Panc1 (cell line): Measurements from ENCODE around the gene NPW. TPM values are rescaled to one million over a fixed set of nuclear protein-coding genes. Genes with fewer than 3 reads are reported as not detected.

Source experiments
- ATAC-seq: fragments of 200-7000 bp; cut with Tn5 transposase; 2 replicates; pipeline ENCODE4 v1.9.1; 2020; ENCODE audit warnings: mild to moderate bottlenecking, moderate library complexity
- BruUV-seq: library from RNA; stranded (reverse); fragments of 400-500 nt; replicated peaks from 2 replicates; lab custom pipeline; 2021; lab: Mats Ljungman, UMichigan
- CTCF ChIA-PET: fragments of 300-600 bp; sonication (Branson Sonifier 250); formaldehyde crosslinking; loops from one replicate; lab custom pipeline; 2022; ENCODE audit warnings: antibody characterized with exemption; lab: Charles Lee
- POLR2A ChIA-PET: fragments of 300-600 bp; sonication (Branson Sonifier 250); formaldehyde crosslinking; loops from one replicate; lab custom pipeline; 2022; ENCODE audit warnings: antibody characterized with exemption; lab: Charles Lee
- DNase-seq: peaks from one replicate; pipeline ENCODE4 v3.0.0-alpha.2; 2010; ENCODE audit warnings: low read depth, low spot score
- H3K27ac ChIP-seq: 2 replicates; pipeline ENCODE4 v1.5.1; 2011; ENCODE audit warnings: mild to moderate bottlenecking, low read length, inconsistent platforms
- H3K27me3 ChIP-seq: fragments of 200-500 bp; sonication (Bioruptor generic); 2 replicates; pipeline ENCODE4 v1.6.0; 2014; ENCODE audit warnings: low read length, inconsistent platforms; ENCODE audit not compliant: control insufficient read depth, insufficient read depth
- H3K36me3 ChIP-seq: fragments of 200-500 bp; sonication (Bioruptor generic); 2 replicates; pipeline ENCODE4 v1.5.1; 2014; ENCODE audit warnings: inconsistent platforms, mild to moderate bottlenecking, low read length, moderate library complexity; ENCODE audit not compliant: control insufficient read depth, insufficient read depth
- H3K4me1 ChIP-seq: 2 replicates; pipeline ENCODE4 v1.5.1; 2011; ENCODE audit warnings: inconsistent platforms, mild to moderate bottlenecking, low read length, moderate library complexity; ENCODE audit not compliant: control insufficient read depth, insufficient read depth
- H3K4me3 ChIP-seq, 2 experiments: 2 replicates each; pipeline ENCODE4 v1.5.1; 2011 to 2012; ENCODE audit warnings: low read depth in 2 of 2, low read length in 2 of 2, mild to moderate bottlenecking in 2 of 2, inconsistent platforms in 1 of 2, moderate library complexity in 1 of 2
- H3K9me3 ChIP-seq: fragments of 200-500 bp; sonication (Bioruptor generic); 2 replicates; pipeline ENCODE4 v1.5.1; 2014; ENCODE audit warnings: low read depth, mild to moderate bottlenecking, inconsistent platforms, low read length, moderate library complexity; ENCODE audit not compliant: control insufficient read depth, insufficient read depth
- POLR2AphosphoS5 ChIP-seq: IDR thresholded peaks from 2 replicates; pipeline ENCODE4 v1.6.1; 2012; ENCODE audit warnings: mild to moderate bottlenecking, low read depth, low read length, moderate library complexity
- SIN3A ChIP-seq: IDR thresholded peaks from 2 replicates; pipeline ENCODE4 v1.6.1; 2012; ENCODE audit warnings: low read depth, mild to moderate bottlenecking, low read length, moderate library complexity, borderline replicate concordance; ENCODE audit not compliant: insufficient read depth
- TCF7L2 ChIP-seq: IDR thresholded peaks from 2 replicates; pipeline ENCODE4 v1.6.1; 2011; ENCODE audit warnings: mild to moderate bottlenecking, low read depth, low read length, inconsistent platforms
- in situ Hi-C: cut with HindIII; loops from 2 replicates; pipeline ENCODE4 v1.10.0; 2016; ENCODE audit warnings: low sequenced_read_pairs, low pct_unique_long_range_greater_than_20kb
- intact Hi-C: fragments of 100-400 bp; cut with micrococcal nuclease; formaldehyde crosslinking; loops from one replicate; pipeline ENCODE4 v1.10.0; 2022; ENCODE audit not compliant: unreplicated experiment
- total RNA-seq: library from RNA; stranded (reverse); gene quantifications from one replicate; pipeline ENCODE4 v1.2.1, GENCODE V29; 2021; ENCODE audit not compliant: unreplicated experiment
- TF ChIP-seq, protein P1 (sequence below): fragments of 450-650 bp; IDR thresholded peaks from 2 replicates; pipeline ENCODE4 v1.5.1; 2017; ENCODE audit warnings: mild to moderate bottlenecking
- TF ChIP-seq, protein P2 (sequence below), 2 experiments: IDR thresholded peaks; 2 replicates each; pipeline ENCODE4 v1.6.1; 2011 to 2012; ENCODE audit warnings: low read depth in 2 of 2, control low read depth in 1 of 2, low read length in 1 of 2, mild to moderate bottlenecking in 1 of 2, moderate library complexity in 1 of 2; ENCODE audit not compliant: insufficient read depth in 1 of 2

Gene NPW
- total RNA-seq, 1 experiment from 2014 or later = 15.3 TPM

DNA sequence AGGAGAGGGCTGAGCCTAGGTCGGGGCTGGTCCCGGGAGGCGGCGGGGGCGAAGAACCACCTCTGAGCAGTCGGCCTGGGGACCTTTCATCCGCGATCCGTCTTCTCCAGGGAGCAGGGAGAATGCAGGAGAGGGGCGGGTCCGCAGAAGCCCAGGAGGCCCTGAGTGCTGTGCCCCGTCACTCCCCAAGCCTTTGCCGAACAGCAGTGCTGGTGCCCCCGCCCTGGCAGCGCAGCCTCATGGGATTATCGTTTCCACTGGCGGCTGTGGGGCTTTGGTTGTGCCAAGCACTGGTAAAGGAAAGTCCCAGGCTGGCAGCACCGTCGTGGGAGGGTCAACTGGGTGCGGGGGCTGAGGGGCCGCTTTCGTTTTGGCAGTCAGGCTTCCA, 47.1 kb upstream of the NPW start:
- ChIA-PET POLR2A (no interaction called here), CTCF (no interaction called here)
- Histone ChIP-seq H3K27ac (peak overlapping the region; percentile 87), H3K4me1 (0 out of 2 replicates have a peak, but pooled peaks cover 4% of the 10 kb centered on the region), H3K9me3 (no peaks in the 10 kb centered on the region), H3K4me3 (peak overlapping the region; percentile 90 to 96), H3K36me3 (no peaks in the 10 kb centered on the region; the same call in 1 of the 2 replicates), H3K27me3 (no peaks in the 10 kb centered on the region)
- TSS peak; percentile 61 for BruUV-seq
- TF ChIP-seq, protein P1, sequence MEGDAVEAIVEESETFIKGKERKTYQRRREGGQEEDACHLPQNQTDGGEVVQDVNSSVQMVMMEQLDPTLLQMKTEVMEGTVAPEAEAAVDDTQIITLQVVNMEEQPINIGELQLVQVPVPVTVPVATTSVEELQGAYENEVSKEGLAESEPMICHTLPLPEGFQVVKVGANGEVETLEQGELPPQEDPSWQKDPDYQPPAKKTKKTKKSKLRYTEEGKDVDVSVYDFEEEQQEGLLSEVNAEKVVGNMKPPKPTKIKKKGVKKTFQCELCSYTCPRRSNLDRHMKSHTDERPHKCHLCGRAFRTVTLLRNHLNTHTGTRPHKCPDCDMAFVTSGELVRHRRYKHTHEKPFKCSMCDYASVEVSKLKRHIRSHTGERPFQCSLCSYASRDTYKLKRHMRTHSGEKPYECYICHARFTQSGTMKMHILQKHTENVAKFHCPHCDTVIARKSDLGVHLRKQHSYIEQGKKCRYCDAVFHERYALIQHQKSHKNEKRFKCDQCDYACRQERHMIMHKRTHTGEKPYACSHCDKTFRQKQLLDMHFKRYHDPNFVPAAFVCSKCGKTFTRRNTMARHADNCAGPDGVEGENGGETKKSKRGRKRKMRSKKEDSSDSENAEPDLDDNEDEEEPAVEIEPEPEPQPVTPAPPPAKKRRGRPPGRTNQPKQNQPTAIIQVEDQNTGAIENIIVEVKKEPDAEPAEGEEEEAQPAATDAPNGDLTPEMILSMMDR = no peak
- TF ChIP-seq TCF7L2 (no peak), SIN3A (no peak), POLR2AphosphoS5 (no peak)
- TF ChIP-seq, protein P2, sequence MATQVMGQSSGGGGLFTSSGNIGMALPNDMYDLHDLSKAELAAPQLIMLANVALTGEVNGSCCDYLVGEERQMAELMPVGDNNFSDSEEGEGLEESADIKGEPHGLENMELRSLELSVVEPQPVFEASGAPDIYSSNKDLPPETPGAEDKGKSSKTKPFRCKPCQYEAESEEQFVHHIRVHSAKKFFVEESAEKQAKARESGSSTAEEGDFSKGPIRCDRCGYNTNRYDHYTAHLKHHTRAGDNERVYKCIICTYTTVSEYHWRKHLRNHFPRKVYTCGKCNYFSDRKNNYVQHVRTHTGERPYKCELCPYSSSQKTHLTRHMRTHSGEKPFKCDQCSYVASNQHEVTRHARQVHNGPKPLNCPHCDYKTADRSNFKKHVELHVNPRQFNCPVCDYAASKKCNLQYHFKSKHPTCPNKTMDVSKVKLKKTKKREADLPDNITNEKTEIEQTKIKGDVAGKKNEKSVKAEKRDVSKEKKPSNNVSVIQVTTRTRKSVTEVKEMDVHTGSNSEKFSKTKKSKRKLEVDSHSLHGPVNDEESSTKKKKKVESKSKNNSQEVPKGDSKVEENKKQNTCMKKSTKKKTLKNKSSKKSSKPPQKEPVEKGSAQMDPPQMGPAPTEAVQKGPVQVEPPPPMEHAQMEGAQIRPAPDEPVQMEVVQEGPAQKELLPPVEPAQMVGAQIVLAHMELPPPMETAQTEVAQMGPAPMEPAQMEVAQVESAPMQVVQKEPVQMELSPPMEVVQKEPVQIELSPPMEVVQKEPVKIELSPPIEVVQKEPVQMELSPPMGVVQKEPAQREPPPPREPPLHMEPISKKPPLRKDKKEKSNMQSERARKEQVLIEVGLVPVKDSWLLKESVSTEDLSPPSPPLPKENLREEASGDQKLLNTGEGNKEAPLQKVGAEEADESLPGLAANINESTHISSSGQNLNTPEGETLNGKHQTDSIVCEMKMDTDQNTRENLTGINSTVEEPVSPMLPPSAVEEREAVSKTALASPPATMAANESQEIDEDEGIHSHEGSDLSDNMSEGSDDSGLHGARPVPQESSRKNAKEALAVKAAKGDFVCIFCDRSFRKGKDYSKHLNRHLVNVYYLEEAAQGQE (IDR thresholded peaks at IDR 0.05; ENCODE audit: insufficient read depth in 1 of 2, low read depth in 2 of 2, low read length in 1 of 2) = no peak
- in situ Hi-C loops = no loop called here
- peak; percentile 56 for ATAC-seq
- intact Hi-C loops = no loop called here
- DNase-seq = no peak

DNA sequence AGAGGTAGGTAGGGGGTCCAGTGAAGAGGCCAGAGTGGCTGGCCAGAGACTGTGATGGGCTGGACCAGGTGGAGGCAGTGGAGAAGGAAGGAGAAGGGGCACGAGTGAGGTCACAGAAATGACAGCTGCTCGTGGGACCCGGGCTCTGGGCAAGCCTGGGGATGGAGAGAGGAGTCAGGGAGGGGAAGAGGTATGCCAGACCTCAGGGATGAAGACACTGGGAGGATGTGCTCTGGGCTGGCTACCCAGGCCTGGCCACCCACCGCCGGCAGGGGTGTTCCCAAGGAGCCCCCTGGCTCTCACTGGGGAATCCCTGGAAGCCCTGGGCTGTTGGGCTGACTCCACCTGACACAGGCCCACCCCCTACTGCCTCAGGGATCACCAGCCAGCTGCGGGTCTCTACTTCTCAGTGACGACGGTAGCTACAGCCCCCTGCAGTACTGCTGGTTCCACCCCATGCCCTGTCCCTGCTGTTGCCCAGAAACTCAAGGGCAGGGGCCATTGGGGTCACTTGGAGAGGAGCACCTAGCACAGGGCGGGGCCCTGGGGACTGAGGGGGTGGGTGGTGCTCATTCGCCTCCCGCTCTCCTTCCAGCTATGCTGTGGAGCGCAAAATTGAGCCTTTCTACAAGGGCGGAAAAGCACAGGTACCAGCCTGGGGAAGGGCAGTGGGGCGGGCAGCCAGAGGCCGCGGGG, 46.0 kb upstream of the NPW start:
- CTCF ChIA-PET = no interaction called here
- DNase-seq (no peak), ATAC-seq (no peak)
- intact Hi-C loops (no loop called here), in situ Hi-C loops (no loop called here)
- no TSS peak for BruUV-seq
- Histone ChIP-seq H3K4me3 (peak overlapping the region in 1 of 2 experiments; percentile 14; a peak in 1 of 4 replicates), H3K27ac (no peak overlapping the region), H3K36me3 (no peaks in the 10 kb centered on the region; the same call in 1 of the 2 replicates), H3K27me3 (no peaks in the 10 kb centered on the region), H3K9me3 (no peaks in the 10 kb centered on the region), H3K4me1 (0 out of 2 replicates have a peak, but pooled peaks cover 4% of the 10 kb centered on the region)
- TF ChIP-seq, protein P1 = no peak
- TF ChIP-seq, protein P2 (IDR thresholded peaks at IDR 0.05; ENCODE audit: insufficient read depth in 1 of 2, low read depth in 2 of 2, low read length in 1 of 2) = no peak
- no peak for TF ChIP-seq TCF7L2
- TF ChIP-seq SIN3A = no peak
- no peak for TF ChIP-seq POLR2AphosphoS5
- POLR2A ChIA-PET = no interaction called here
